GM19238 (cell line): ENCODE data around the gene S100A6.
A peak's percentile ranks its signal among the peaks of the same experiment; 100 is the strongest.

Experiments
- DNase-seq: peaks from one replicate; pipeline ENCODE4 v3.0.0; 2011; ENCODE audit warnings: low spot score; ENCODE audit not compliant: insufficient read length

The S100A6 gene

DNA sequence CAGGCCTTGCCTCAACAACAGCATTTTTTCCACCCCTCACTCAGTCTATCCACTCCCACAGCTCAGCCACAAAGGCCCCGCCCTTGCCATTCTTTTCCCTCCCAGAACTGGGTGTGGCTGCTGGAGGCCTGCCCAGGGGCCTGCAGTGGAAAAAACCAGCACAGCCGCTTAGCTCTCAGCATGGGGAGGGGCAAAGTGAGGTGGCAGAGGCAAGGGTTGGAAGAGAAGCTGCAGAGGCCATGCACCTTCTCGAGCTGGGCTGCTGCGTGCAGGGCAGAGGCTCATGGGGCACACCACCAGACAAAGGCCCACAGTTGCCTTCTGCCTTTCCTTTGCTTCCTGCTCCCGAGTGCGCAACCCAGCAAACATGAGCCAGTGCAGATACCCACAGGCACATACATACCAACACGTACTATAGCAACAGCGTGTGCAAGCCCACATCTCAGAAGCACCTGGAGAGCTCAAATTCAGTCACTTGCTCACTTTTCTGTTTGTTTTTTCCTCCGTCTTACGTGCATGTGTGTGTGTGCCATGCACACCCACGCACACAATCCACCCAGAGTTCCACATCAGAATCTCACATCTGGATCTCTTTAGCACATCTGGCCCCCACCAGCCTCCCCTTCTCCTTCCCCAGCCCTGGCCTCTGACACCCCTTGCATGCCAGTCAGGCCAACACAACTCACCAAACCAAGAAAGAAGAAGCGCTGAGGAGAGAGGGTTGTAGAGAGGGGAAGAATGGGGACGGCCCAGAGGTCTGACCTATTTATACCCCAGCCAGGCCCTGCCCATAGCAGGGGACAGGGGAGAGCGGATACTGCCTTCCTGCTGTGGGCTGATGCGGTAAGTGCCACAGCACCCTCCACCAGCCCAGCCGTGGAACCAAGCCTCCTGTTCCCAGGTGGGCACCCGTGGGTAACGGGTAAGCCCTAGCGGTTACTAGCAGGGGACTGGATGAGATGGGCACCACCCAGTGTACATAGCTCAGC lies 9.6 kb upstream of the S100A6 start, which contains the start of gene S100A4:
TSS of gene S100A4 (minus strand) at position 740 of the 989 bp plus-strand sequence. CDS start 1,012 bp downstream, outside the sequence.
- no peak for DNase-seq

GRCh38 chr1:153544453-153545066 lies 8.8 kb upstream of the S100A6 start:
- no peak for DNase-seq

DNA sequence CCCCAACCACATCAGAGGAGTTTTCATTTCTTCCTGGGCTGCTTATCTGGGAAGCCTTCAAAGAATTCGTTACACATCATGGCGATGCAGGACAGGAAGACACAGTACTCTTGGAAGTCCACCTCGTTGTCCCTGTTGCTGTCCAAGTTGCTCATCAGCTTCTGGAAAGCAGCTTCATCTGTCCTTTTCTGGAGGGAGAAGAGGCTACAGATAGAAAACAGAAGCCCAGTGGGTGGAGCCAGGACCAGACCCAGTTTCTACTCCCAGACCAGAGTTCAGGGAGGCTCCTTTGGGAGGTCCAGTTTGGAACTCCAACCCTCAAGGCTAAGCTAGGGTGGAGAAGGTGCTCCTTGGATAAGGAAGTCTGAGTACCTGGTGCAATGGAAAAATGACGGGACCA lies 7.9 kb upstream of the S100A6 start:
- DNase-seq, result no peak

- no peak for DNase-seq
These were observed 7.3 kb upstream of the S100A6 start for GRCh38 chr1:153542956-153543711.

DNA sequence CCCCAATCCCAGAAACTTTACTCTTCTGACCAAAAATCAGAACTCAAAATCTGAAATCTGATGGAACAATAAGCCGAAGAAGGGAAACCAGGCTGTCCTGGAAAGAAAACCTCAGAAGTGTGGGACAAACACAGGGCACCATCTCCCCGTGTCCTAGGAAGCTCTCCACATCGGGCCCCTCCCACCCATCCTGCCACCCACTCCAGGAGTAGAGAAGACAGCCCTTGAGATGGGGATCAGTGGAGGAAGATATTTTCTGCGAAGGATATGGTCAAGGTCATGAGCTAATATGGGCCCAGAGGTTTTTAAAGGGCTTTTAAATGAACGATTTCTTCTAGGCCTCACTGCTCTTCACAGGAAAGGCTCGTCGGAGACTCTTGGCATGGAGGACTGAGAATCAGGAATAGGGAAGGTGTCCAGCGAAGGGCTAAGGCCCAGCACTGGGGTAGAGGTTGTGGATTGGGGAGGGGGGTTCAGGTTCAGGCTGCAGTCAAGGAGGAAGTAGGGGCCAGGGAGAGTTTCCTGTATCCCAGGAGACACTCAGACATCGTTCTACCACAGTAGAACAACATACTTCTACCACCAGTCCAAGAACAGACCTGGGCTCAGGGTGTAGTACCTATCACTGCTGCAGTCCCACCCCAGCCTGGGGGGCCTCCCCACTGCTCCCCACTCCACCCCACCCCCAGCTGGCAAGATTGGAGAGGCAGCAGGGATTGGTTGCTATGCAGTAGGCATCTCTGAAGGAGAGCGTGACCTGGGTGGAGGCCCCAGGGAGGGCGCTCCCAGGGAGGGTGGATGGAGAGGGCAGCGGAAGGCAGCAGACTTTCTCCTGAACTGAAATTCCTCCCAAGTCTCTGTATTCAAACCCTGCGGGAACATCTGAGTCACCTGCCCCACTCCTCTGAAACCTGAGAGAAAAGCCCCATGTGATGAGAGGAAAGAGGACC lies 6.1 kb upstream of the S100A6 start:
- no peak for DNase-seq

GRCh38 chr1:153540394-153541361 lies 4.9 kb upstream of the S100A6 start, which contains the start of gene S100A5:
Gene S100A5 (minus strand): TSS chr1:153540934. CDS start chr1:153540191, 743 bp downstream.
- no peak for DNase-seq

DNA sequence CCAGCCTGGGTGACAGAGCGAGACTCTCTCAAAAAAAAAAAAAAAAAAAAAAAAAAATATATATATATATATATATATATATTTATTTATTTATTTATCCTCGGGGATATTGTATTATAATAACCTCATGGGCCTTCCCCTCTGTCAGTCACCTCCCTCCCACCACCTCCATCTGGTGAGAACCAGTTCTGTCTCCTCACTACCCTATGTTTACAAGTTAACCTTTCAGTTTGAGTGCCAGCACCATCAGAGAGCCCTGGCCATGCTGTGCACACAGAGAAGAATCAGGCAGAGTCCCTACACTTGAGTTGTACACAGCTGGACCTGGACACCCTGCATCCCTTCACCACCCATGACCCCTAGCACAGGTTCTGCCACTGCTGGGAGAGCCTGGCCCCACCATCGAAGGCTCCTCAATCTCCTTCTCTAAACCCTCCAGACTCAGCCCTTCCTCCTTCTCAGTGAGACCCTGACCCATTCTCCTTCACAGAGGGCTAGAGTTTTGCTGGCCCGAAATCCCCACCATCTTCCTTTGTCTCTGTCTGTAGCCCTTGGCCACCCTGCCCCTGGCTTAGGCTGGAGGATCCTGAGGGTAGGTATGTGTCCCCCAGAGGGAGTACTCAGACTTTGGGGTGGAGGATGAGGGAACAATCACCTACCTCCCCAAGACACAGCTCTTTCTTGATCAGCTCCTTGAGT lies 3.8 kb upstream of the S100A6 start:
- DNase-seq, result no peak

DNA sequence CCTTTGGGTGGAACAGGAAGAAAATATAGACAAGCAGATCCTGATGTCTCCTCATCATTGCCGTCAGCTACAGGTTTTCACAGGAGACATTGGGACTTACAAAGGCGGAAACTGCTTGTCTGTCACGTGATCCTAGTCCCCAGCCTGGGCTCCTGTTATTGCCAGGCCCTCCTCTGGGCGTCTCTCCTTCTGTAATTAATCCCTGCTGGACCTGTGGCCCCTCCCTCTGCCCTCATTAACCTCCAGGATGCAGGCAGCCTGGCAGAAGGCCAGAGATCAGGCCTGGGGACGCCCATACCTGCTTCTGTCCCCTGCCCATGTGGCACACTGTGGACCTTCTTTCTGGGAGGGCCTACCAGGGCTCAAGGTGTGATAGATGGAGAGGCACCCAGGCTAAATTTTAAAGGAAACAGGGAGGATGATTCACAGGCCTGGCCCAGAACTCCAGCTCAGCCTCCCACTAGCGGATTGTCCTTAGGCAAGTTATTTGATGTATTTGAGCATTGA lies 2.6 kb upstream of the S100A6 start:
- no peak for DNase-seq

DNA sequence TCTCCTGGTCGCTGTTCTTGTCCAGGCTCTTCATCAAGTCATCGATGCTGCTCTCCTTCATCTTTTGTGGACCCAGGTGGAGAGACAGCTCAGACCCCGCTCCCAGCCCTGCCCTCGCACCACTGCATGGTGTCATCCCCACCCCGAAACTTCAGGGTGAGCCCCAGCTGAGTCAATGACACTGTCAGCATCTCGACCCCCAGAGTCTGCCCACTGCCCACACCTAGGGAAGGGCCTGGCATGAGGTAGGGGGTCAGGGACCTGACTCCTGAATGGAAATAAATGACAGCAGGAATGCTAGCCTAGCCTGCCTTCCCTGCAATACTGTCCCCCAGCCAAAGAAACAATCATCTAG lies 1.6 kb upstream of the S100A6 start:
- DNase-seq, result no peak

GRCh38 chr1:153536671-153537375 lies 1.0 kb upstream of the S100A6 start:
- no peak for DNase-seq

- DNase-seq, result no peak
These were observed 350 bp upstream of the S100A6 start for GRCh38 chr1:153536012-153536670.

DNA sequence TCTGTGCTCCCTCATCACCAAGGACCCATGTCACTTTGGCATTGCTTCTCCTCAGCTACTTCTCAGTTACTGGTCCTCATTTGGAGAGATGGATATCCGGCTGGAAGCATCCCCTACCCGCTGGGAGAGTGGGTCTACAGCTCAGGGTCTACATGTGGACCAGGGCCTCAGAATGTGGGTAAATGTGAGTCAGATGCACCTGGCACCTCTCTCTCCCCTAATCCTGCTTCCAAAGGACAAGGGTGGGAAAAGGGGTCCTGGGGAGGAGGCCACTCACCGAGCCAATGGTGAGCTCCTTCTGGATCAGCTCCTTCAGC lies 908 bp downstream of the S100A6 start:
- DNase-seq, result no peak

GRCh38 chr1:153534226-153534924 lies 1.4 kb downstream of the S100A6 start:
- no peak for DNase-seq

- DNase-seq, result no peak
These were observed 2.0 kb downstream of the S100A6 start for GRCh38 chr1:153533689-153534201.

GRCh38 chr1:153532769-153533599 lies 2.8 kb downstream of the S100A6 start:
- DNase-seq, result peak; percentile 52

- no peak for DNase-seq
These were observed 3.6 kb downstream of the S100A6 start for GRCh38 chr1:153532181-153532580.
